Measurements from ENCODE around the gene ZNF248. TPM values are rescaled to one million over a fixed set of nuclear protein-coding genes. Genes with fewer than 3 reads are reported as not detected.

ZNF248 gene
- total RNA-seq, 1 donor from 2014 or later = 49.0 TPM

DNA sequence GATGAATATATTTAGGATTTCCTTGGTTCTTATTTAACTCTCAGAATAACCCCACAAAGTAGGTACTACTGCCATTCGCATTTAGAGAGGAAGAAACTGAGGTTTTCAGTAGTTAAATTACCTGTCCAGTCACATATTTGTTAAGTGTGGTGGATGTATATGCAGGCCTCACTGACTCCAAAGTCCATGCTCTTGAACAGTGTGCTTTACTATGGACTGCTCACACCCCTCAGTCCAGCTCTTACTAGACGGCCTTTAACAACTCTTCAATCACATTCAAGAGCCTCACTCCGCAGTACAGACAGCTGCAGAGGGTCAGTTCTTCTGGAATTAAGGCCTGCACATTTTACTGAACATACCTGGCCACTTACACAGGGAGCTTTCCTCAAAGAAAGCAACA is 36.2 kb downstream of the ZNF248 start:
- DNase-seq (ENCODE audit: low read depth) = no peak

DNA sequence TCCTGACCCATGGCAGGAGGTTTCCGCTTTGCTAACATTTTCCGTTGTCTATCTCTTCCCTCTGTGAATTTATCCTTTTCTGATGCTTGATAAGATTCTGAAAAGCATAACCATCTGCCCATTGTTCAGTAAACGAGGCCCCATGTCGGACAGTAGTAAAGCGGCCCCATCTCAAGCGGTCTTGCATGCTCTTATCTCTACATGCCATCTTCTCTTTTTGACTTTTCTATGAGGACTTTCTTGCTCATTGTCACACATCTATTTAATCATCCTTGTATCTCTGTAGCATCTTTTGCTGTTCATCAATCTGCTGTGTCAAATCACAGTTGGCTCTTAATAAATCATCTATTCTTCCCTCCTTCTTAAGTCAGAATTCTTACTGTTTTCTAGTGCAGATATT is 37.6 kb downstream of the ZNF248 start:
- DNase-seq (ENCODE audit: low read depth) = no peak

- DNase-seq (ENCODE audit: low read depth) = no peak
These were observed 41.1 kb downstream of the ZNF248 start for GRCh38 chr10:37816290-37816689.

- DNase-seq (ENCODE audit: low read depth) = no peak
These were observed 43.6 kb downstream of the ZNF248 start for GRCh38 chr10:37813763-37814162.

DNA sequence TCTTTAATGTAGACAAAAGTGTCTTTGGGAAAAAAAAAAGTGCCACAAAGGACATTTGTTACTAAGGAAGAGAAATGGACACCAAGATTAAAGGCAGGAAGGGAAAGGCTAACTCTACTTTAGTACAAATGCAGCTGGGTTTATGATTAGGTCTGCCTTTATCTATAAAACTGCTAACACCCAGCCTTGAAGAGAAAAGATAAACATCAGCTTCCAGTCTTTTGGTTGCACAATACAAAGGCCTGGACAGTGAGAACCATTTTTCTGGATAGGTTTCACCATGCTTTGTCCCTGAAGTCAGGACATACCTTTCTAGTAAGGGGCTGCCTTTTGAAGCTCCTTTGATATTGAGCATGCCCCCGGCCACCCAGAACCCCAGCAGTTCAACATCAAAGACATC is 45.1 kb downstream of the ZNF248 start:
- no peak for DNase-seq (ENCODE audit: low read depth)

GRCh38 chr10:37803269-37803668 is 54.1 kb downstream of the ZNF248 start:
- no peak for DNase-seq (ENCODE audit: low read depth)

DNA sequence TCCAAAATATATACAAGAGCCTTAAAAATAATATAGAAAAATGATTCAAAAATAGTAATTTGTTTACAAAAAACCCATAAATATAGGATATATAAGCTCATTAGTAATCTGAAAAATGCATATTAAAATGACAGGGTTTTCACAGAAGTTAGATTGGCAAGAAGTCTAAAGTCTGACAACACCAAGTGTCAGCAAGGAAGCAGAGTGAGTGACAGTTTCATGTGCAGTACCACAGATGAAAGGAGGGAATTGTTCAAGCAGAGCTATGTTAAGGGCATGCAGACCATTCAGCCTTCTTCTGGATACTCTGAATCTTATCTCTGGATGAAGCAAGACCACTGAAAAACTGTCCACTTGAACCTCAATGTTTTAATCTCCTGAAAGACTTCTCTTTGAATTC is 55.9 kb downstream of the ZNF248 start:
- DNase-seq (ENCODE audit: low read depth) = no peak

GRCh38 chr10:37794305-37794976 is 63.0 kb downstream of the ZNF248 start:
- no peak for DNase-seq (ENCODE audit: low read depth)

GRCh38 chr10:37789590-37789989 is 67.8 kb downstream of the ZNF248 start:
- no peak for DNase-seq (ENCODE audit: low read depth)

GRCh38 chr10:37784678-37785077 is 72.7 kb downstream of the ZNF248 start:
- no peak for DNase-seq (ENCODE audit: low read depth)

DNA sequence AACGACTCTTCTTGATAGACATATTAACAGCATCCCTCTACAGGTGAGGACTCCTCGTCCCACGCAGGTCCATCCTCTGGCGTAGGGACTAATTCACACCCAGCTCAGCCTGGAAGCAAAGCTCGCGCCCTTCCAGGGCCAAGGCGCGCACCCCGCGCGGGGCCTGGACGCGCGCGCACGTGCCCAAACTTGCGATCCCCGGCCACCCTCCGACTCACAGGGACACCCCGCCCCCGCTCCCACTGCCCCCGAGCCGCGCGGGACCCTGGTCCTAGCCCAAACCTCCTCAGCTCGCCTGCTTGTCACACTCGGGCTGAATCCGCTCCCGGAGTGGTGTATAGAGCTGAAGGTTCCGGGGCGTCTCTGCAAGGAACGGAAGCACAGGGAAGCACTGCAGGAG is 76.9 kb downstream of the ZNF248 start:
- no peak for DNase-seq (ENCODE audit: low read depth)

DNA sequence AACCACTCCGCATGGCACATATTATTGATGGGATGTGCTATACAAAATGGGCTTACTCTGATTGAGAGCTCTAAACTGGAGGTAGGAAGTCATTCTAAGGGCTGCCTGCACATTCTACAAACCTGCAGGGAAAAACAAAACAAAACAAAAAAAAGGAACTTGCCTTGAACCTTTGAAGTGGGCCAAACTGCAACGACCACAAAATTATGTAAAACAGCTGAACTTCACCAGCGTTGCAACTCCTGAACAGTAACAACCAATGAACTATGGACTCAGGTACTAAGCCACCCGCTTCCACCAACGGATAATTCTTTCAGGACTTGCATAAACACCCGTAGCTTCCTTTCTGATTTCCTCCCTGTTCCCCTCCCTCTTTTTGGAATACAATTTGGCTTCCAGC is 80.4 kb downstream of the ZNF248 start:
- no peak for DNase-seq (ENCODE audit: low read depth)

DNA sequence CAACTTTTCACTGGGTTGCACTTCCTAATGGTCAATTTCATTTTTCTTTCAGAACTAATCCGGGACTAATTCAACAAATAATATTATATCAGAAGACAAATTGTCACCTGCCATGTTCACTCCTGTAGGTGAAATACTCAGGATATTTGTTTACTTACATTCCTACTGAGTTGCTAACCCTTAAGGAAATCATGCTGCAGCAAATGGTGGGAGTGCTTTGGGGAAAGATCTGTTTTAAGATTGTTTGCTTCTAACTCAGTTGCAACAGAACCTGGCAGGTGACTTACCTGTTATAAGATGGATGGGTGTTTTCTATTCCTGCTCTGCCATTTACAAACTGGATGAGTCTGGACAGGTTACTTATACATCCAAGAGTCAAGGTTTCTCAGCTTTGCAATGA is 81.8 kb downstream of the ZNF248 start:
- no peak for DNase-seq (ENCODE audit: low read depth)

- no peak for DNase-seq (ENCODE audit: low read depth)
These were observed 83.1 kb downstream of the ZNF248 start for GRCh38 chr10:37774351-37774750.

GRCh38 chr10:37765216-37765615 is 92.2 kb downstream of the ZNF248 start:
- DNase-seq (ENCODE audit: low read depth) = no peak

DNA sequence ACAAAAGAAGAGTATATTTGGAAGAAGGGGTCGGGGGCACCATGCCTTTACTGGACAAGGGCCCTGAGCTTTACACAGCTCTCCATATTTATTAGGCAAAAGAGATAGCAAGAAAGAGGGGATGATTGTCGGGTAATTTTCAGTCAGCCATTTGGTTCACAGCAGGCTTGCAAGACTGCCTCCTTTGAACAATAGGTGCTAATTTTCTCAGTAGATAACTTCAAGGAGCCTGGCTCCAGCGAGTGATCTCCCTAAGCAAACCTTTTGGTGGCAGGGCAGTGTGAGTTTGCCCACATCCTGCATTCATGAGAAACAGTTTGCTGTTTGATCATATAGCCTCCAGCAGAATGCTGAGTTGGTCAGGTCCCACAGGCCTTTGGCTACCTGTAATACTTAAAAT is 94.3 kb downstream of the ZNF248 start:
- DNase-seq (ENCODE audit: low read depth) = no peak

GRCh38 chr10:37762287-37762686 is 95.1 kb downstream of the ZNF248 start:
- DNase-seq (ENCODE audit: low read depth) = no peak

DNA sequence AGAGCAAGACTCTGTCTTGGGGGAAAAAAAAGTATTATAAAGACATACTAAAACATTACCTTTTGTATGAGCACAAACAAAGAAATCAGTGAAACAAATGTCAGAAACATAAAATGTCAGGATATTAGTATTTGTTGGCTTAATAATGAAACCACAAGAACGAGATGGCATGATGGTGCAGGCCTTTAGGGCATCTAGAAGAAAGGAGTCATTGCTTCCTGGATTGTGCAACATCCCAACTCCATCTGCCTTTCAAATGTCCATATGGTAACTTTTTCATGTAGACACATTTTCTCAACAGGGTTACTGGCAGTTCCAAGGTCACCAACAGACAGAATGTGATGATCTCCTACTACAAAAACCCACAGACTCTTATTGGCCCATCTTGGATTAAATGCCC is 96.6 kb downstream of the ZNF248 start:
- DNase-seq (ENCODE audit: low read depth) = no peak

DNA sequence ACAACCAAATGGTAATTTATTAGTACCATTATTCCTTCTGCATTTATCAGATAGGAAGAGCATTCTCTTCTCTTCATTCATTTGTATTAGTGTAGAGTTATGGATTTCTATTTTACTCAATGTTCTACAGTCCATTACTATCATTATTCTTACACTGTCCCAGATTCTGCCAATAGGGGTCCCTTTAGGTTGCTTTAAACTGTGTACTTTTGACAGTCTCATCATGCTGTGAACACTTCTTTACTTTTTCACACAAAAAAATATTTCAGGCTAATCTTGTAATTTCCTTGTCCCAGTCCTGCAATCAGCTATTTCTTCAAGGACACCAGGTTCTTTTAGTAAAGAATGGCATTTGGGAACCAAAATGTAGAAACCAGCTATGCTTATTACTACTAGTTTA is 99.3 kb downstream of the ZNF248 start:
- DNase-seq (ENCODE audit: low read depth) = no peak

GRCh38 chr10:37754538-37755323 is 102.7 kb downstream of the ZNF248 start:
- DNase-seq (ENCODE audit: low read depth) = no peak

DNA sequence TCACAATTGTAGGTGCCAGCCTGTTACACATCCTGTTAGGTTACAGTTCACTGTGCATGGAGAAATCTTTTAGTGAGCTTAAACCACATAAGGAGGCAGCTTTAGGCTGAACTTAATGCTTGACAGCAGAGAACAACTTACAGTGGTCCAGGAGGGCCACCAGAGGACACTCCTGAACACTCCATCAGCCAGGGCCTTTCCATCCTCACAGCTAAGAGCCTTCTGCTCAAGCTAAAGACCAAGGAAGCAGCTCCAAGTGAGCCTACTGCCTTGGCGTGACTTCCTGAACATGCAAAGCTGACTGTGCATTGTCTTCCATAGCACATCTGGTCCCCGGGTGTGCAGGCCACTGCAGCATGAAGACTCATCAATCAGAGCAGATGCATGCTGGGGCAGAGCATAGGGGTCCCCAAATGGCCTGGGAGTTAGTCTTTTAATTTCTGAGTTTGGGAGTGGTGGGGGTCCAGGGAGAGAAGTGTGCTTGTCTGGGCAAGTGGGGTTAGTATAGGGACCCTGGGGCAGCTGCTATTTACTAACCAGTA is 105.0 kb downstream of the ZNF248 start:
- DNase-seq (ENCODE audit: low read depth) = no peak

GRCh38 chr10:37748170-37748569 is 109.2 kb downstream of the ZNF248 start:
- DNase-seq (ENCODE audit: low read depth) = no peak

DNA sequence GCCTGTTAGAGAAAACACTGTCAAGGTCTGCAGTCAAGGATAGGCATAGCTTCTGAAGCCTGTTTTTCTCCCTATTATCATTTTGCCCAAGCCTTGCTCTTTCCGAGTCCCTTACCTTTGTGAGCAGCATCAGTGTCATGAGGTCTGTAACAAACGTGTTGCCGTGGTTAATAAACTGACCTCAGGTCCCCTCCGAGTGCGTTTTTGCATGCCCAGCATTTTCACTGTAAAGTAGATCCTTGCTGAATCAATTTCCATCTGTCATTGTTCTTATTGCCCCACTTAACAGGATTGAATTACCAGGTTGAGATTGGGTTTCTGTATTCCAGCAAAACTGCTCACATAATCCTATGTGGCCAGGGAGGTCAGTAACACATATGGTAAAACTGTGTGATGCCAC is 110.3 kb downstream of the ZNF248 start:
- no peak for DNase-seq (ENCODE audit: low read depth)

Measured in renal cortical epithelial cell (primary cell).